GM19238 (cell line): ENCODE measurements around the gene P2RY14.

ENCODE experiments used
- DNase-seq: peaks from one replicate; pipeline ENCODE4 v3.0.0; 2011; ENCODE audit warnings: low spot score; ENCODE audit not compliant: insufficient read length

Gene P2RY14

GRCh38 chr3:151301787-151302186 lies 23.4 kb upstream of the P2RY14 start:
- no peak for DNase-seq

- no peak for DNase-seq
These were observed 22.2 kb upstream of the P2RY14 start for GRCh38 chr3:151300539-151300938.

- DNase-seq = no peak
These were observed 20.7 kb upstream of the P2RY14 start for GRCh38 chr3:151299006-151299405.

GRCh38 chr3:151297429-151297828 lies 19.1 kb upstream of the P2RY14 start:
- no peak for DNase-seq

- no peak for DNase-seq
These were observed 17.9 kb upstream of the P2RY14 start for GRCh38 chr3:151296226-151296625.

- no peak for DNase-seq
These were observed 14.8 kb upstream of the P2RY14 start for GRCh38 chr3:151293127-151293526.

- no peak for DNase-seq
These were observed 12.3 kb upstream of the P2RY14 start for GRCh38 chr3:151290673-151291072.

GRCh38 chr3:151289445-151289844 lies 11.1 kb upstream of the P2RY14 start:
- DNase-seq = no peak

GRCh38 chr3:151285940-151286339 lies 7.6 kb upstream of the P2RY14 start:
- no peak for DNase-seq

GRCh38 chr3:151283907-151284461 lies 5.6 kb upstream of the P2RY14 start:
- no peak for DNase-seq

- no peak for DNase-seq
These were observed 5.0 kb upstream of the P2RY14 start for GRCh38 chr3:151283387-151283786.

- peak; percentile 22 for DNase-seq
These were observed 4.6 kb upstream of the P2RY14 start for GRCh38 chr3:151282921-151283320.

- DNase-seq = no peak
These were observed 3.5 kb upstream of the P2RY14 start for GRCh38 chr3:151281671-151282324.

- no peak for DNase-seq
These were observed 1.7 kb downstream of the P2RY14 start for GRCh38 chr3:151276687-151277042.

GRCh38 chr3:151276038-151276686 lies 2.2 kb downstream of the P2RY14 start:
- DNase-seq = no peak

GRCh38 chr3:151275091-151275490 lies 3.3 kb downstream of the P2RY14 start:
- no peak for DNase-seq

- no peak for DNase-seq
These were observed 8.7 kb downstream of the P2RY14 start for GRCh38 chr3:151269631-151270030.

- no peak for DNase-seq
These were observed 9.8 kb downstream of the P2RY14 start for GRCh38 chr3:151268267-151269235.

- no peak for DNase-seq
These were observed 11.3 kb downstream of the P2RY14 start for GRCh38 chr3:151267066-151267465.

- DNase-seq = peak; percentile 21
These were observed 12.5 kb downstream of the P2RY14 start for GRCh38 chr3:151265866-151266265.

GRCh38 chr3:151265166-151265565 lies 13.2 kb downstream of the P2RY14 start:
- no peak for DNase-seq

GRCh38 chr3:151264605-151265004 lies 13.7 kb downstream of the P2RY14 start:
- no peak for DNase-seq
